Peyer's patch (tissue), 4 donors: ENCODE data around the gene CPEB4.

Source experiments
- CTCF ChIP-seq, 6 experiments: fragments of 450-650 bp in 4 of 6; fragments of 200-600 bp in 2 of 6; sonication (generic) in 1 of 6; IDR thresholded peaks; one replicate each; pipeline ENCODE4 v1.5.1; 2017 to 2019; ENCODE audit warnings: antibody characterized with exemption in 6 of 6, mild to moderate bottlenecking in 3 of 6, moderate library complexity in 1 of 6
- POLR2A ChIP-seq, 2 donors: fragments of 450-650 bp; IDR thresholded peaks; one replicate each; pipeline ENCODE4 v1.5.1; 2017; ENCODE audit warnings: antibody characterized with exemption in 2 of 2, mild to moderate bottlenecking in 2 of 2, moderate library complexity in 2 of 2

GRCh38 chr5:173915310-173916014, 27.3 kb downstream of the CPEB4 start:
- TF ChIP-seq CTCF (IDR thresholded peaks at IDR 0.05) (no peak), POLR2A (IDR thresholded peaks at IDR 0.05) (no peak)
